ENCODE data around the gene SH3GL1.
A peak's percentile ranks its signal among the peaks of the same experiment; 100 is the strongest.
"Not testable (repeated sequence)": the region's sequence is repeated elsewhere in the genome, so short reads cannot be mapped to it uniquely, and the experiment has no call there.

SH3GL1 gene

GRCh38 chr19:4342615-4343369 lies 57.6 kb downstream of the SH3GL1 start:
- DNase-seq: peak; percentile 100

- no peak for DNase-seq
These were observed 58.1 kb downstream of the SH3GL1 start for GRCh38 chr19:4342314-4342614.

GRCh38 chr19:4338441-4339355 lies 61.6 kb downstream of the SH3GL1 start, which contains the start of gene STAP2:
Gene STAP2, minus strand, starts transcription at chr19:4338827. Its CDS starts 74 bp downstream, at chr19:4338753.
- DNase-seq: no peak

GRCh38 chr19:4337906-4338440 lies 62.4 kb downstream of the SH3GL1 start:
- DNase-seq: no peak

- no peak for DNase-seq
These were observed 65.3 kb downstream of the SH3GL1 start for GRCh38 chr19:4334929-4335570.

GRCh38 chr19:4329858-4330257 lies 70.5 kb downstream of the SH3GL1 start:
- DNase-seq: no peak

GRCh38 chr19:4328991-4329681 lies 71.2 kb downstream of the SH3GL1 start:
- not testable (repeated sequence) for DNase-seq

GRCh38 chr19:4328243-4328990 lies 71.9 kb downstream of the SH3GL1 start:
- DNase-seq: no peak

GRCh38 chr19:4327877-4328242 lies 72.5 kb downstream of the SH3GL1 start:
- DNase-seq: no peak

GRCh38 chr19:4327252-4327876 lies 73.0 kb downstream of the SH3GL1 start:
- no peak for DNase-seq

- no peak for DNase-seq
These were observed 73.5 kb downstream of the SH3GL1 start for GRCh38 chr19:4326837-4327251.

GRCh38 chr19:4326215-4326836 lies 74.0 kb downstream of the SH3GL1 start:
- no peak for DNase-seq

- no peak for DNase-seq
These were observed 76.1 kb downstream of the SH3GL1 start for GRCh38 chr19:4324228-4324627.

- DNase-seq: no peak
These were observed 76.7 kb downstream of the SH3GL1 start for GRCh38 chr19:4323692-4324091.

GRCh38 chr19:4322942-4323665 lies 77.2 kb downstream of the SH3GL1 start:
- DNase-seq: no peak

GRCh38 chr19:4320419-4320818 lies 79.9 kb downstream of the SH3GL1 start:
- DNase-seq: no peak

GRCh38 chr19:4319067-4319718 lies 81.2 kb downstream of the SH3GL1 start:
- DNase-seq: no peak

- no peak for DNase-seq
These were observed 81.9 kb downstream of the SH3GL1 start for GRCh38 chr19:4318460-4318859.

- no peak for DNase-seq
These were observed 83.4 kb downstream of the SH3GL1 start for GRCh38 chr19:4316956-4317355.
